Chondrocyte (in vitro differentiated cells): Measurements from ENCODE around the gene C22orf31. TPM values are rescaled to one million over a fixed set of nuclear protein-coding genes. Genes with fewer than 3 reads are reported as not detected.

Experiments
- DNase-seq: peaks from one replicate; pipeline ENCODE4 v3.0.0; 2021; ENCODE audit warnings: mixed read lengths, low spot score
- H3K27ac Mint-ChIP-seq: one replicate; pipeline ENCODE4 v1.8.0; 2021; ENCODE audit warnings: mild to moderate bottlenecking, moderate library complexity, mixed read lengths; ENCODE audit not compliant: unreplicated experiment
- H3K27me3 Mint-ChIP-seq: 2 replicates; pipeline ENCODE4 v1.8.0; 2021; ENCODE audit warnings: low read depth, mixed read lengths
- H3K36me3 Mint-ChIP-seq: 2 replicates; pipeline ENCODE4 v1.8.0; 2021; ENCODE audit warnings: low read depth, mixed read lengths
- H3K4me1 Mint-ChIP-seq: 2 replicates; pipeline ENCODE4 v1.8.0; 2021; ENCODE audit warnings: low read depth, mild to moderate bottlenecking, mixed read lengths
- H3K4me3 Mint-ChIP-seq: one replicate; pipeline ENCODE4 v1.8.0; 2021; ENCODE audit warnings: mild to moderate bottlenecking, moderate library complexity, mixed read lengths; ENCODE audit not compliant: unreplicated experiment
- H3K9me3 Mint-ChIP-seq: 2 replicates; pipeline ENCODE4 v1.8.0; 2021; ENCODE audit warnings: low read depth, mixed read lengths
- CTCF ChIP-seq: fragments of 200-600 bp; sonication (generic); IDR thresholded peaks from 2 replicates; pipeline ENCODE4 v1.5.0; 2021; ENCODE audit warnings: antibody characterized with exemption, mild to moderate bottlenecking, moderate library complexity
- total RNA-seq: library from RNA; stranded (reverse); gene quantifications from 3 replicates; pipeline ENCODE4 v1.2.1, GENCODE V29; 2021

The C22orf31 gene
- total RNA-seq, 1 donor from 2014 or later: not detected

GRCh38 chr22:29062286-29062821, 723 bp upstream of the C22orf31 start:
- TF ChIP-seq CTCF: no peak
- Mint-ChIP-seq H3K9me3 (no peaks in the 10 kb centered on the region), H3K27me3 (peaks cover 8% of the 10 kb centered on the region), H3K4me1 (no peaks in the 10 kb centered on the region), H3K4me3 (no peak overlapping the region), H3K27ac (no peak overlapping the region), H3K36me3 (no peaks in the 10 kb centered on the region)
- DNase-seq: no peak

- Mint-ChIP-seq H3K4me1 (no peaks in the 10 kb centered on the region), H3K36me3 (no peaks in the 10 kb centered on the region), H3K27ac (no peak overlapping the region), H3K9me3 (no peaks in the 10 kb centered on the region), H3K4me3 (no peak overlapping the region), H3K27me3 (peaks cover 6% of the 10 kb centered on the region)
- TF ChIP-seq CTCF: no peak
- DNase-seq: no peak
These were observed 700 bp downstream of the C22orf31 start for GRCh38 chr22:29060931-29061330.

GRCh38 chr22:29060251-29060869, 1.3 kb downstream of the C22orf31 start:
- H3K4me3 Mint-ChIP-seq: no peak overlapping the region
- no peak overlapping the region for H3K27ac Mint-ChIP-seq
- H3K4me1 Mint-ChIP-seq: no peaks in the 10 kb centered on the region
- H3K27me3 Mint-ChIP-seq: peaks cover 6% of the 10 kb centered on the region
- DNase-seq: no peak
- no peak for TF ChIP-seq CTCF
- no peaks in the 10 kb centered on the region for H3K36me3 Mint-ChIP-seq
- H3K9me3 Mint-ChIP-seq: no peaks in the 10 kb centered on the region

- no peak for DNase-seq
- no peak overlapping the region for H3K4me3 Mint-ChIP-seq
- TF ChIP-seq CTCF: no peak
- H3K27me3 Mint-ChIP-seq: no peaks in the 10 kb centered on the region
- peaks cover 5% of the 10 kb centered on the region for H3K36me3 Mint-ChIP-seq
- no peaks in the 10 kb centered on the region for H3K9me3 Mint-ChIP-seq
- H3K27ac Mint-ChIP-seq: no peak overlapping the region
- no peaks in the 10 kb centered on the region for H3K4me1 Mint-ChIP-seq
These were observed 5.2 kb downstream of the C22orf31 start for GRCh38 chr22:29056472-29056871.

- Mint-ChIP-seq H3K4me3 (no peak overlapping the region), H3K9me3 (no peaks in the 10 kb centered on the region), H3K27ac (no peak overlapping the region), H3K27me3 (no peaks in the 10 kb centered on the region), H3K4me1 (no peaks in the 10 kb centered on the region), H3K36me3 (peaks cover 8% of the 10 kb centered on the region)
- DNase-seq: no peak
- TF ChIP-seq CTCF: no peak
These were observed 6.3 kb downstream of the C22orf31 start for GRCh38 chr22:29055192-29055830.
